Liver (tissue), 3 donors: Measurements from ENCODE around the gene LRRC10.

ENCODE experiments used
- CTCF ChIP-seq: fragments of 150-350 bp; IDR thresholded peaks from 2 replicates; pipeline ENCODE4 v1.5.1; 2017; ENCODE audit warnings: improper control_type of control experiment, low read depth, low read length; ENCODE audit not compliant: missing input control
- EGR1 ChIP-seq, 2 donors: IDR thresholded peaks; 2 replicates each; pipeline ENCODE4 v1.6.1; 2016 to 2018; ENCODE audit warnings: antibody characterized with exemption in 2 of 2, low read depth in 2 of 2
- FOXA1 ChIP-seq: IDR thresholded peaks from 2 replicates; pipeline ENCODE4 v1.6.1; 2016; ENCODE audit warnings: antibody characterized with exemption
- HNF4A ChIP-seq, 2 donors: conservative IDR thresholded peaks; 2 replicates each; pipeline ENCODE4 v1.6.1; 2016; ENCODE audit warnings: antibody characterized with exemption in 2 of 2, mild to moderate bottlenecking in 2 of 2
- JUND ChIP-seq, 2 donors: IDR thresholded peaks; 2 replicates each; pipeline ENCODE4 v1.6.1; 2016; ENCODE audit warnings: antibody characterized with exemption in 2 of 2
- MAX ChIP-seq: IDR thresholded peaks from 2 replicates; pipeline ENCODE4 v1.6.1; 2016; ENCODE audit warnings: antibody characterized with exemption
- RAD21 ChIP-seq, 2 donors: IDR thresholded peaks; 2 replicates each; pipeline ENCODE4 v1.6.1; 2016; ENCODE audit warnings: antibody characterized with exemption in 2 of 2, mild to moderate bottlenecking in 2 of 2
- RXRA ChIP-seq, 2 donors: IDR thresholded peaks; 2 replicates each; pipeline ENCODE4 v1.6.1; 2017 to 2018; ENCODE audit warnings: antibody characterized with exemption in 2 of 2, mild to moderate bottlenecking in 1 of 2
- TAF1 ChIP-seq: conservative IDR thresholded peaks from 2 replicates; pipeline ENCODE4 v1.6.1; 2016; ENCODE audit warnings: antibody characterized with exemption, mild to moderate bottlenecking
- donor health status: healthy.
- donor health status: healthy.

- TF ChIP-seq CTCF, result no peak
- TF ChIP-seq MAX, result no peak
- no peak for TF ChIP-seq TAF1
- TF ChIP-seq RAD21 (IDR thresholded peaks at IDR 0.05), result no peak
- TF ChIP-seq RXRA (IDR thresholded peaks at IDR 0.05), result no peak
- TF ChIP-seq FOXA1, result no peak
- TF ChIP-seq JUND (IDR thresholded peaks at IDR 0.05), result no peak
- peak in 1 of 2 donors; percentile 36 for TF ChIP-seq HNF4A (conservative IDR thresholded peaks at IDR 0.05)
- TF ChIP-seq EGR1 (IDR thresholded peaks at IDR 0.05; ENCODE audit: low read depth in 2 of 2), result no peak
Observed at GRCh38 chr12:69630191-69630590, 19.5 kb upstream of the LRRC10 start.
